Activated CD4-positive, alpha-beta T cell treated with anti-CD3 and anti-CD28 coated beads, Interleukin-2, amount 10 ng/mL, durations not matched to agents 24 days and 14 days (primary cell): Measurements from ENCODE around the gene ATF6B. TPM values are rescaled to one million over a fixed set of nuclear protein-coding genes. Genes with fewer than 3 reads are reported as not detected.
"Not testable (repeated sequence)": the region's sequence is repeated elsewhere in the genome, so short reads cannot be mapped to it uniquely, and the experiment has no call there.

Experiments used
- DNase-seq: peaks from one replicate; pipeline ENCODE4 v3.0.0; 2022
- H3K27ac Mint-ChIP-seq: one replicate; pipeline ENCODE4 v1.8.0; 2022; ENCODE audit warnings: mild to moderate bottlenecking, mixed read lengths
- H3K27me3 Mint-ChIP-seq: one replicate; pipeline ENCODE4 v1.8.0; 2022; ENCODE audit warnings: mixed read lengths
- H3K36me3 Mint-ChIP-seq: one replicate; pipeline ENCODE4 v1.8.0; 2022; ENCODE audit warnings: low read depth, mild to moderate bottlenecking, mixed read lengths
- H3K4me1 Mint-ChIP-seq: one replicate; pipeline ENCODE4 v1.8.0; 2021; ENCODE audit warnings: mixed read lengths
- H3K4me3 Mint-ChIP-seq: one replicate; pipeline ENCODE4 v1.8.0; 2022; ENCODE audit warnings: mild to moderate bottlenecking, moderate library complexity, mixed read lengths
- H3K9me3 Mint-ChIP-seq: one replicate; pipeline ENCODE4 v1.8.0; 2021; ENCODE audit warnings: mixed read lengths
- intact Hi-C: fragments of 100-400 bp; cut with micrococcal nuclease; formaldehyde crosslinking; loops from one replicate; pipeline ENCODE4 v1.15.1; 2023
- total RNA-seq: library from RNA; stranded (reverse); gene quantifications from 2 replicates; pipeline ENCODE4 v1.2.3, GENCODE V29; 2022

Gene ATF6B
- total RNA-seq, 1 donor from 2014 or later: 81.0 TPM

- Mint-ChIP-seq H3K36me3 (peaks cover 33% of the 10 kb centered on the region), H3K4me1 (no peaks in the 10 kb centered on the region), H3K27ac (no peak overlapping the region), H3K27me3 (peaks cover 7% of the 10 kb centered on the region), H3K9me3 (no peaks in the 10 kb centered on the region), H3K4me3 (no peak overlapping the region)
- DNase-seq: no peak
- intact Hi-C loops: no loop called here
Observed at GRCh38 chr6:32113386-32114352, 14.4 kb downstream of the ATF6B start.

DNA sequence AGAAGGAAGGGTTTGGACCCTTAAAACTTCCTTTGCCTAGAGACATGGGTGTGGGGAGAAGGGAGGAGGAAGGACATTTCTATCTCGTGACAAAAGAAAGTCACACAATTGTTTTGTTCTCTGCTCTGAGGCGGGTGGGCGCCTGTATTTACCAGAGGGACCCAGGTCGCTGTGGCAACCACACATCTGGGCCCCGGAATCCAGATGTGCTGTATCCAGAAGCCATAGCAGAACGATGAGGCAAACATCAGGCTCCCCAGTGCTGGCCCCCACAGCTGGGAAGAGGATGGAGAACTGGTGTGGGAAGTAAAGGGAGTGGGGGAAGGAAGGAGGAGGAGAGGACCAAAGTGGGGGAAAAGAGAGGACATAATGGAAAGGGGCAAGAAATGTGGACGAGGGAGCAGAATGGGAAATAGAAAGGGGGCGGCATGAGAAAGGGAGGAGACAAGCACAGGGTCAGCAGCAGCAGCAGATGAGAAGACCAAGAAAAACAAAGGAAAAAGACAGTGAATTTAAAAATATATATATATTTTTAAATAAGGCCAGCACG is 15.5 kb downstream of the ATF6B start:
- no peak overlapping the region for H3K4me3 Mint-ChIP-seq
- intact Hi-C loops: no loop called here
- H3K9me3 Mint-ChIP-seq: no peaks in the 10 kb centered on the region
- peaks cover 26% of the 10 kb centered on the region for H3K36me3 Mint-ChIP-seq
- DNase-seq: no peak
- H3K4me1 Mint-ChIP-seq: no peaks in the 10 kb centered on the region
- H3K27me3 Mint-ChIP-seq: peaks cover 16% of the 10 kb centered on the region
- H3K27ac Mint-ChIP-seq: no peak overlapping the region

DNA sequence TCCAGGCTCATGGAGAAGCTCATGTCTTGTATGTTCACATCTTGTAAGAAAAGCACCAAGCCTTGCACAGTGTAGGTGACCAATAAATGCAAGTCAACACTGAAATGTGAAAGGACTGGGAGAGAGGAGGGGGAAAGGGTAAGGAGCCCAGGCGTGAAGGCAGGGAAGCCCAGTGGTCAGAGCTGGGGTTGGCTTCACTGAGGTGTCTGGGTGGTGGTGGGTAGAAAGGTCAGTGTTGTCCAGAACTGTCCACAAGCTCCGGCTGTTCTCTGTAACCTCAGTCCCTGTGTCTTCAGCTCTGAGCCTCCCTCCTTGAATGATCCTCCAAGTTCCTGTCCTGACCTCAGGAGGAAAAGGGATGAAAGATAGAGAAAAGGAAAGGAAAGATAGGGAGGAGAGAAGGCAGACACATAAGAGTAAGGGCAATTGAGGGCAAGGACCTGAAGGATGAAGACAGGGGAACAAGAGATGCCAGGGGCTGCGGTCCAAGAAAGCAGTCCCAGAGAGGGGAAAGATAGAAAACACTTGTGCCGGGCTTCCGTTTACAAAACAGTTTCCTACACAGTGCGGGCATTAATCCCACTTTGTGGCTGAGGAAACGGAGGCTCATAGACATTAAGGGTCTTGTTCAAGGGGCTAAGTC is 16.5 kb downstream of the ATF6B start:
- Mint-ChIP-seq H3K27ac (no peak overlapping the region), H3K27me3 (peaks cover 16% of the 10 kb centered on the region), H3K4me1 (no peaks in the 10 kb centered on the region), H3K36me3 (peaks cover 21% of the 10 kb centered on the region), H3K9me3 (no peaks in the 10 kb centered on the region), H3K4me3 (no peak overlapping the region)
- DNase-seq: no peak
- intact Hi-C loops: no loop called here

DNA sequence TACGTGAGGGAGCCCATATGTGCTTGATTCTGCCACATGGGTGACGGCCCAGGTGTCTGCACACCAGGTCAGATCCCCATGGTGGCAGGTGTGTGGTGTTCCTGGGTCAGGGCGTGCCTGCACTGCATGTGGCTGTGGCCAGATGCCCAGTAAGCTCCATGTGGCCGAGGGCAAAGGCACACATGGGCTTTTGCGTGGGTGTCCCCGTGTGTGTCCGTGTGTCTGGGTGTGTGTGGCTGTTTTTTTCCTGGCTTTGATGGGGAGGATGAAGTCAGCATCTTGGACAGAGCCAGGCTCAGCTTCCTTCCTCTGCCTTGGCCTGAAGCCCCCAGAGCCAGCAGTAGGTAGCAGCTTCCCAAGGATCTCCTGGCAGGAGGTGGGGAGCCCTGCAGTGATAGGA is 17.4 kb downstream of the ATF6B start:
- intact Hi-C loops: no loop called here
- no peaks in the 10 kb centered on the region for H3K4me1 Mint-ChIP-seq
- no peaks in the 10 kb centered on the region for H3K9me3 Mint-ChIP-seq
- no peak overlapping the region for H3K27ac Mint-ChIP-seq
- H3K27me3 Mint-ChIP-seq: peaks cover 16% of the 10 kb centered on the region
- no peak for DNase-seq
- H3K4me3 Mint-ChIP-seq: no peak overlapping the region
- peaks cover 15% of the 10 kb centered on the region for H3K36me3 Mint-ChIP-seq

DNA sequence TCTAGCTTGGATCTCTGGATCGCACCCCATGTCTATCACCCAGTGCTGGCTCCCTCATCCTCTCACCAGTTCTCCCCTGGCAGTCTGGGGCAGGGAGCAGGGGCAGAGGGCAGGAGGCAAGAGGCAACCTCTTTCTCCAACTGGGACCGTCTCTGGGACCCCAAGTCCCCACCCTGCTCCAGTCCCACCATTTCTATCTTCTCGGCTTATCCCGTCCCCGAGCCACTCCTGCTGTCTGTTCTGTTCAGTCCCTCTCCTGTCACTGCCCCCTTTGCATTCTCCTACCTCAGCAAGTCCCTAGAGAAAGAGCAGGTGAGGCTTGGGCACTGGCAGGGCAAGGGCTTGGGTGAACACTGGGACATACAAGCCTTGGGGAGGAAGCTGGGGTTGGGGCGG is 18.3 kb downstream of the ATF6B start:
- no peaks in the 10 kb centered on the region for H3K4me1 Mint-ChIP-seq
- peaks cover 16% of the 10 kb centered on the region for H3K27me3 Mint-ChIP-seq
- H3K36me3 Mint-ChIP-seq: peaks cover 8% of the 10 kb centered on the region
- intact Hi-C loops: no loop called here
- DNase-seq: no peak
- no peaks in the 10 kb centered on the region for H3K9me3 Mint-ChIP-seq
- H3K27ac Mint-ChIP-seq: no peak overlapping the region
- no peak overlapping the region for H3K4me3 Mint-ChIP-seq

DNA sequence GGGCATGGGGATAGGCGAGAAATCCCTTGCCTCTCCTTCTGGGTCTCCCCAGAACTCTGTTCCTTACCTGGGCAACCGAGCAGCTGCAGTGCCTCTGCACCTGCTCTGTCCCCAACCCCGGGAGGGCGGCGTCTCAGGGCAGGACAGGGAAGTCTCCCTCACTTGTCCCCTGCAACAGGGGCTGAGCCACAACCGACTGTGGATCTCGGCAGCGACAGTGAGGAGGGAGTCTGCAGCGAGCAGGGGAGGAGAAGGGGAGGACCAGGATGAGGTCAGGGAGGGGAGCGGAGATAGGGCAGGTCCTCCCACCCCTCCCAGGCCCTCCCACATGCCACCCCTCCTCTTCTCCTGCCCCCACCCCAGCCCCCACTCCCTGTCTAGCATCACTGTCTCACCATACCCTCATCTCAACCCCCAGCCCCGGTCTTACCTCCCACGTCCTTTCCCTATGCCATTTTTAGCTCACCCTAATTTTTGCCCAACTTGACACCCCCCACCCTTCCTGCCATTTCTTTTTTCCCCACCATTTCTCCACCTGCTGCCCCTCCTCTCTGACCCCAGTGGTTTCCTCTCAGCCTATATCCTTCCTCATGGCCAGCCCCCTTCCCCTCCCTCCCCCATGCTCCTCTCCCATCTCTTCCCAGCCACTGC is 18.8 kb downstream of the ATF6B start, which contains the start of gene TNXB:
Gene TNXB, minus strand, starts transcription at position 225 of the 651 bp plus-strand sequence. CDS start 11,140 bp downstream, outside the sequence.
- H3K27me3 Mint-ChIP-seq: peaks cover 16% of the 10 kb centered on the region
- H3K4me3 Mint-ChIP-seq: no peak within 1 kb of the TSS
- H3K27ac Mint-ChIP-seq: no peak within 1 kb of the TSS
- no peaks in the 10 kb centered on the region for H3K9me3 Mint-ChIP-seq
- H3K36me3 Mint-ChIP-seq: peaks cover 6% of the 10 kb centered on the region
- intact Hi-C loops: no loop called here
- no peaks in the 10 kb centered on the region for H3K4me1 Mint-ChIP-seq
- no peak for DNase-seq

GRCh38 chr6:32108727-32109113 is 19.3 kb downstream of the ATF6B start:
- Mint-ChIP-seq H3K4me3 (no peak overlapping the region), H3K4me1 (no peaks in the 10 kb centered on the region), H3K9me3 (no peaks in the 10 kb centered on the region), H3K27me3 (peaks cover 19% of the 10 kb centered on the region), H3K27ac (no peak overlapping the region), H3K36me3 (peaks cover 6% of the 10 kb centered on the region)
- no peak for DNase-seq
- intact Hi-C loops: no loop called here

GRCh38 chr6:32108094-32108627 is 19.9 kb downstream of the ATF6B start:
- Mint-ChIP-seq H3K4me1 (no peaks in the 10 kb centered on the region), H3K27me3 (peaks cover 19% of the 10 kb centered on the region), H3K36me3 (peaks cover 3% of the 10 kb centered on the region), H3K9me3 (no peaks in the 10 kb centered on the region), H3K27ac (no peak overlapping the region), H3K4me3 (no peak overlapping the region)
- DNase-seq: no peak
- intact Hi-C loops: no loop called here

- peaks cover 20% of the 10 kb centered on the region for H3K27me3 Mint-ChIP-seq
- H3K4me1 Mint-ChIP-seq: no peaks in the 10 kb centered on the region
- H3K36me3 Mint-ChIP-seq: peaks cover 3% of the 10 kb centered on the region
- H3K4me3 Mint-ChIP-seq: no peak overlapping the region
- intact Hi-C loops: no loop called here
- no peaks in the 10 kb centered on the region for H3K9me3 Mint-ChIP-seq
- DNase-seq: no peak
- no peak overlapping the region for H3K27ac Mint-ChIP-seq
Observed at GRCh38 chr6:32107406-32107805, 20.6 kb downstream of the ATF6B start.

GRCh38 chr6:32105433-32105832 is 22.6 kb downstream of the ATF6B start:
- intact Hi-C loops: no loop called here
- Mint-ChIP-seq H3K27ac (no peak overlapping the region), H3K4me1 (no peaks in the 10 kb centered on the region), H3K27me3 (peaks cover 21% of the 10 kb centered on the region), H3K36me3 (no peaks in the 10 kb centered on the region), H3K4me3 (no peak overlapping the region), H3K9me3 (no peaks in the 10 kb centered on the region)
- no peak for DNase-seq

- intact Hi-C loops: no loop called here
- H3K27me3 Mint-ChIP-seq: peaks cover 22% of the 10 kb centered on the region
Observed at GRCh38 chr6:32102255-32102654, 25.8 kb downstream of the ATF6B start.

DNA sequence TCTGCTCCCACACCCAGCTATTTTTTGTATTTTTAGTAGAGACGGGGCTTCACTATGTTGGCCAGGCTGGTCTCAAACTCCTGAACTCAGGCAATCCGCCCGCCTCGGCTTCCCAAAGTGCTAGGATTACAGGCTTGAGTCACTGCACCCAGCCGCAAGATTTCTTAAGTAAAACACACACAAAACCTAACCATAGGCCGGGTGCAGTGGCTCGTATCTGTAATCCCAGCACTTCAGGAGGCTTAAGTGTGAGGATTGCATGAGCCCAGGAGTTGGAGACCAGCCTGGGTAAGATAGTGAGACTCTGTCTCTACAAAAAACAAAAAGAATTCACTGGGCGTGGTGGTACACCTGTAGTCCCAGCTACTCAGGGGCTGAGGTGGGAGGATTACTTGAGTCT is 27.8 kb downstream of the ATF6B start:
- H3K27me3 Mint-ChIP-seq: peaks cover 31% of the 10 kb centered on the region
- H3K4me3 Mint-ChIP-seq, H3K9me3 Mint-ChIP-seq, H3K27ac Mint-ChIP-seq, H3K4me1 Mint-ChIP-seq, H3K36me3 Mint-ChIP-seq, DNase-seq, intact Hi-C loops: not testable (repeated sequence)

More at GRCh38 chr6:32102255-32102654, 25.8 kb downstream of the ATF6B start:
- no peak overlapping the region for H3K27ac Mint-ChIP-seq
- H3K4me1 Mint-ChIP-seq: no peaks in the 10 kb centered on the region
- no peak overlapping the region for H3K4me3 Mint-ChIP-seq
- no peaks in the 10 kb centered on the region for H3K36me3 Mint-ChIP-seq
- no peak for DNase-seq
- no peaks in the 10 kb centered on the region for H3K9me3 Mint-ChIP-seq

GRCh38 chr6:32097364-32097763 is 30.7 kb downstream of the ATF6B start:
- no peak overlapping the region for H3K27ac Mint-ChIP-seq
- H3K27me3 Mint-ChIP-seq: peaks cover 47% of the 10 kb centered on the region
- no peaks in the 10 kb centered on the region for H3K36me3 Mint-ChIP-seq
- no peaks in the 10 kb centered on the region for H3K4me1 Mint-ChIP-seq
- DNase-seq: no peak
- H3K9me3 Mint-ChIP-seq: no peaks in the 10 kb centered on the region
- intact Hi-C loops: no loop called here
- no peak overlapping the region for H3K4me3 Mint-ChIP-seq
